GM21529 (cell line): ENCODE results near the gene NHS.
"Not testable (repeated sequence)": the region's sequence is repeated elsewhere in the genome, so short reads cannot be mapped to it uniquely, and the experiment has no call there.

Experiments used
- ATAC-seq: cut with Tn5 transposase; IDR thresholded peaks from one replicate; pipeline ENCODE4 v1.9.1; 2021; ENCODE audit not compliant: unreplicated experiment

The NHS gene

DNA sequence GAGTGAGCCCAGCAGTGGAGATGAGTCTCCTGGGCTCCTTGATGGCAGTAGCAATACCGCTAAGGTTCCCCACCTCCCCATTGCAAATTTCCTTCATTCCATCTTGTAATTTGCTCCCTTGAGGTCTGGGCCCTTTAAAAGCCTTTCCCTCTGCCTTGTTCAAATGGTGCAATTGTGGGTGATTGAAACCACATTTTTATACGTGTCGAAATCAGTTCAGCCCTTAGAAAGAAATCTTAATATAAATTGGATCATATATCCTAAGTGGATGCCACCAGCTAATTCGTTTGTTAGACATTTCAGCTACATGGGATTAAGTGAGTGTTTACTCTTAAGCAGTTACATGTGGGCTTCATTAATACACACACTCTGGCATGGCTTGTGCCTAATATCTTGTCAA lies 68.6 kb downstream of the NHS start:
- ATAC-seq, result no peak

DNA sequence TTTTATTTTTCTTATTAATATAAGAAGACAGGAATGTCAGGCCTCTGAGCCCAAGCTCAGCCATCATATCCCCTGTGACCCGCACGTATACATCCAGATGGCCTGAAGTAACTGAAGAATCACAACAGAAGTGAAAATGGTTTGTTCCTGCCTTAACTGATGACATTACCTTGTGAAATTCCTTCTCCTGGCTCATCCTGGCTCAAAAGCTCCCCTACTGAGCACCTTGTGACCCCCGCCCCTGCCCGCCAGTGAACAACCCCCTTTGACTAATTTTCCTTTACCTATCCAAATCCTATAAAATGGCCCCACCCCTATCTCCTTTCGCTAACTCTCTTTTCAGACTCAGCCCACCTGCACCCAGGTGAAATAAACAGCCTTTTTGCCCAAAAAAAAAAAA lies 71.3 kb downstream of the NHS start:
- ATAC-seq, result not testable (repeated sequence)

DNA sequence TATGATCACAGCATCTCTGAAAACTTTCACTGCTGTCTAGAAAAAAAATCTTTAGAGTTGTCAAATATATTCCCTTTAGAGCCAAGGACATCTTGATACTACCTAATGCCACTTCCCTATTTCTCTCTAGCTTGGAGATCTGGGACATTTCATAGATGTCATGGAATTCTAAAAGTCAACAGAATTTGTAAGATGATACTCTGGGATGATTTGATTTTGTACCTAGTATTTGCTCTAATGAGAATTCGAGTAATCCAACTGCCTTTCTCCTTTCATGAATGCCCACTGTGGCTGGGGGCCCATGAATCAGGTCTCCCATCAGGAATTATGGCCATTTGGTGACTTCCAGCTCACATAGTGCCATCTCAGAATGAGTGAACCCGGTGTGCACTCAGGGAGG lies 73.2 kb downstream of the NHS start:
- ATAC-seq, result no peak

DNA sequence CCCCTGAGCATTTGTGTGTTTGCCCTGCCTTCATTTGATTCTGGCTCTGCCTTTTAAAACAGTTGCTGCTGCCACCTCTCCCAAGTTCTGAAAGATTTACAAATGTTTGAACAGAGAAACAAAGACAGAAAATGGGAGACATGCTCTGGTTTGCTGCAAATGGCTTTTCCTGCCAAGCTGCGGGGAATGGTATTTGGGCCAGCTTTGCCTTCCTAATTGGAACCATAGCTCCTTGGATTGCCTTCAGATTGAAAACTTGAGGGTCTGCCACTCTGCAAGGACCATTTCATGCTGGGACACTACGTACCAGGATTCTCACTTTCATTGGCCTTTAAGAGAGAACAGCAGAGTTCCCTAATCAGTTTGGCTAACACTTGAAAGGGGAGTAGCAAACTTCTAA lies 74.9 kb downstream of the NHS start:
- no peak for ATAC-seq

DNA sequence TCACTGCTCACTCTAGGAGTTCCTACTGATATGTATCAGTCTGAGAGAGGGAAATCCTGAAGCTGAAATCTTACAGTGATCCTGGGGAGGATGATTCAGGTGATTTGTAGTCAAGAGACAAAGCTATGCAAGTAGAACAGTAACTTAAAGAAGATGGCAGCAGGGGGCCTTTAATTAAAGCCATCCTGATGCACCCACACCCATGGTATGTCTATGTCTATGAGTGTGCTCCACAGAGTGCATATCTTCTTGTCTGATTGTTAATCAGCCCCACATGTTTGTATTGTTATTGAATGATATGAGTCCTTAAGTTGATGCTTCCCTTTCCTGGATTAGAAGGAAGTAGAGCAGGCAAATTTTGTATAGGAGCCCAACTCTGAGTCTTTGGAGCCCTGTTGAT lies 78.8 kb downstream of the NHS start:
- ATAC-seq, result no peak

DNA sequence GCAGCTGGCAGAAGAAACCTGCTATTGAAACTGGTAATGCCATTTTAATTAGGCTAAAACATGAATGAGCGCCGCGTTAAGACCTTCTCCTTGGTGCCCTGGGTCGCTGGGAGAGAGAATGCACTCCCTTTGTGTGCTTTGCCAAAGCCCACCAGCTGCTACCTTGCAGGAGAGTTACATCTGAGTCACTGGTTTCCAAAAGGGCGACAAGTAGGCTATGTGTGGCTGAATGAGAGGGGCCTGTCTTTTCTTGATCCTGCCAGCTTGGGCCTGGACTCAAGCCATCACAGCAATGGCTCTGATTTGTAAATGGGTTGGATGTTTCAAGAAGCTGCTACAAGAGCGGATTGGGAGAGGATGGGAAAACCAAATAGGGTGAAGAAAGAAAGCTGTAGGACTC lies 81.5 kb downstream of the NHS start:
- ATAC-seq, result no peak

DNA sequence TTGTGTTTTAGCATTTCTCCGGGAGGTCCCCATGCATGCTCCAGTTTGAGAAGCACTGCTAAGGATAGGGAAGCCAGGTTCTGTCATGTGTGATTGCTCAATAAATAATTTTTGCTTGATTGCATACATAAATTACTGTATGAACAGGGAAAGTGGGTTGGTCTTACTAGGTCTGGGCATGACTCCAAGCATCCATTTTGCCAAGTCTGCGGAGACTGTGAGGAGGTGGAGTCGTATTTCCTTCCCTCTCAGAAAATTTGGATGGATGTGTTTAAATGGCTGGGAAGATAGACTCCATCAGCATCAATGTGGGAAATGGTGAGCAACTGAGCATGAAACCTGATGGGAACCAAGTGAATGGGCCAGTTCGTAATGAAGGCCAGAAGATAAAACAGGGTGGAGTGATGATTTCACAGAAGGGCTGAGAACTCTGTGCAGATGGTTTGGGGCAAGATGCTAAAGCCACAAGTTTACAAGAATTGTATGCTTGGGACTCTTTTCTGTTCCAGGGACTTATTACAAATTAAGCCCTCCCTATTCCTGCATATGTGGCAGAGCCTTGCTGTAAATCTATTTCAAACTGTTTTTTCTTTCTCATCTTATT lies 84.1 kb downstream of the NHS start:
- ATAC-seq, result no peak

DNA sequence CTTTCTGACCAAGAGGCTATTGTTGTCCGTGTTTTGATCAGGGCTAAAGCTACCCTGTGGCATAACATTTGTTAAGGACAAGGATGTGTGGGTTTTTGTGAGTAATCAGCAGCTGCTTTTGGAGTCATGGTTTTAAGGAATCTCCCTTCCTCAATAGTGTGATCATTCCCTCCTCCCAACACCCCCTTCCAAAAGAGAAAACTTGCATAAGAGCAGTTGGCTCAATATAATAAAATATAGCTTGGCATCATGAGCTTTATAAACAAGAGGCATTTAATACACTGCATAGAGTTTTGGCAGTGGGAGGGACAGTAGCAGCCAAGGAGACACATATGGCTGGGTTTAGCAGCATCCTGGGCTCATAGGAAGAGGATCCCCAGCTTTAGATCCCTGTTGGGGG lies 84.7 kb downstream of the NHS start:
- ATAC-seq, result no peak

DNA sequence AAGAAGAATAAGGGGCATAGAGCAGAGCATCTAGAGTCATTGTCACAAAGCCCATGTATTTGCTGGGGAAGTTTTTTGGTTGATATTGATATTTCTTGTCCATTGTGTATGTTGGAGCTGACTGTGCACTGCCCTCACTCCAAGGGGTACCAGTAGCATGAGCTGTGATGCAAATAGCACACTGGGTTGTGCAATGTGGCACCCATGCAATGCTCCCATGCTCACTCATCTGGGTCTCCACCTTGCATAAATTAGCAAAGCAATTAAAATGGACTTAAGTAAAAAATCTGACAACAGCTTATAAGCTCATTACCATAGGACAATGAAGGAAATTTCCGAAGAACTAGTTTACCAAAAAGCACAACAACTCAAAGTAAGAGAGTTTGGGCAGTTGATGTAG lies 87.9 kb downstream of the NHS start:
- no peak for ATAC-seq

DNA sequence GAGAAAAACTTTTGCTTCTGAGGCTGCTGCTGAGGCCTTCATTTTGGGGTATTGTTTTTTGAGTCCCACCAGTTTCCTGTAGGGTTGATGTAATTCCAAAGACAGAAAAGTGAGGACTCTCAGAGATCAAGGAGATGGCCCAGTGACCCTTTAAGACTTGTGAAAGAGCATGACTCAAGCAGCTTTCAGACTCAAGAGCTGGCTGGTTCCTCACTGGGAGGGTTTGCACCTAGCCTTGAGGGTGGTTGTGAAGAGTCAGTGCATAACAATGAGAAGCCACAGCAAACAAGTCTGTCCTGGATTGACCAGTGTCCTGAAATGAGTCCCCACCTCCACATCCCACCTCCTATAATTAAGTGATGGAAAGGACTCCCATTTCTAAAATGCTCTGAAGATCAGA lies 89.2 kb downstream of the NHS start:
- no peak for ATAC-seq

DNA sequence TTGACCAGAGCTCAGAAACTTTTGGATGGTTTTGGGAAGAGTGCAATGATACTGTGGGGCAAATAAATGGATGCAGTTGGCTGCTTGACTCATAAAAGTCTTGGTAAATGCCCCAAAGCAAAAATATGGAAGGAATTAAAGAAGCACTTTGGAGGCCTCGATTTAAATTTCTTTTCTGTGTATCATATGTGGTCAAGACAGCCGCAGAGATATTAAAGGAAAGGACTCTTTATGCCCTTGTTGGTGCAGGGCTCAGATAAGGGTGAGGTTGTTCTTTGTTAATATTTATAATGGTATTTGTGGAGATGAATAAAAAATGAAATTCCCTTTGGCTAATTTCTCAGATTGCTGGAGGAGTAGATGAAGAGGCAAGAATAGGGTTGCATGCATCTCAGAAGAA lies 90.2 kb downstream of the NHS start:
- ATAC-seq, result no peak

DNA sequence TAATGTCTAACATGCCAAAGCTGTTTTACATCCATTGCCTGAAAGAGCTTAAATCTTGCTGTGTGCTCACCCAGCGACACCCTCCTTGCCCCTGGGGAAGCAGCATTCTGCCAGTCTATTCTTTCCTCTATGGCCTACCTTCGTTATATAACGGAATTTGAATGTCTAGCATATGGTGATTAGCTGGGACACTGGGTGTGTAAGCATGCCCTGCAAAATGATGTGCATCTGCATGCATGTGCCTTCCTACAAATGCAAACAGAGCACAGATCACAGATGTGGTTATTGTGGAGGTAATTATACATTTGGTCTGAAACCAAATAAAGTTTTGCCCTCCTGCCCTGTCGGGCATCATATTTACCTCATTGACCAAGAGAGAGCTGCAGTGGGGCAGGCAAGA lies 90.8 kb downstream of the NHS start:
- ATAC-seq, result no peak

DNA sequence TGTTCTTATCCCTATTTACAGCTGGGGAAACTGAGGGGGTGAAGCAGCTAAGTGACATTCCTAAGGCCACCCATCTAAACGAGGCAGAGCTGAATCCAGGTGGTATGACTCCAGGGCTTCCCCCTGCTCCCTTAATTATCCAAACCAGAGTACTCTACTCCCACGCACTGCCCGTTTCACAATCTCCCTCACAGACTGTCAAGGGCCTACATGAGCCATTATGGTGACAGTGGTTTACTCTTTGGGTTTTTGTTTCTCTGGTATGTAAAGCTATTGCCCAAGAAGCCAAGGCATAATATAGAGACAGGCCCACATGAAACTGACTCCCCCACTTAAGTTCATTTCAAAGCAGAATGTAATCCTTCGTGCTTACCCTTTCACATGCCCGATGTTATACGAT lies 95.1 kb downstream of the NHS start:
- no peak for ATAC-seq

DNA sequence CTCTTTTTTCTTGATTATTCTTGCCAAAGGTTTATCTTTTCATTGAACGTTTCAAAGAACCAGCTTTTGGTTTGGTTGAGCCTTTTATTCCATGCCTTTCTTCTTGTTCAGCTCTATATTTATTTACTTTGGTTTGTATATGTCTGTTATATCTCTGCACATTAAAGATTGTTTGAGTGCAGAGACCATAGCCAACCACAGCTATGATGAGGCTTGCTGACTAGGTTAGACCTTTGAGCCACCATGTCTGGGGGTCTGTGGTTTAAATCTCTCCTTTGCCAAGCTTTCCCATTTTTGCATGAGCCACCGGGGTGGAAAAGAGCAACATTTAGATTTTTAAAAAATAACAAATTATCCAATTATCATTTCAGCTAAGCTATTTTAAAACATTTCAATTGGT lies 96.1 kb downstream of the NHS start:
- ATAC-seq, result no peak

DNA sequence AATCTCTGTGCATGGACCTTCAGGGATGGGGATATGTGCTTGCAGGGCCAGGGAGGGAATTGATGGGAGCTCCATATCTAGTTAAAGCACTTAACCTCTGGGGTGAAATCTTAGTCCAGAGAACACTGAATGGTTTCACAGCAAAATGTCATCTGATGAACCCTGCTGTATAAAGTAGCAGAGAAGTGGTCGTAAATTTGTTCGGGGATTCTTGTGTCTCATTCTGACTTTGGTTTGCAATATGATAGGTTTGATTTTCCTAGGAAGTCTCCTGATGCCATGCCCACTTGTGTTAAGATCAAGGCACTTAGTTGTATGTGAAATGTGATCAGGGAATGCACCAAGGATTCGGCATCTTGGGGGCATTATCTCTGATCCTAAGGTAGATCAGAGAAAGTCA lies 96.9 kb downstream of the NHS start:
- ATAC-seq, result no peak

DNA sequence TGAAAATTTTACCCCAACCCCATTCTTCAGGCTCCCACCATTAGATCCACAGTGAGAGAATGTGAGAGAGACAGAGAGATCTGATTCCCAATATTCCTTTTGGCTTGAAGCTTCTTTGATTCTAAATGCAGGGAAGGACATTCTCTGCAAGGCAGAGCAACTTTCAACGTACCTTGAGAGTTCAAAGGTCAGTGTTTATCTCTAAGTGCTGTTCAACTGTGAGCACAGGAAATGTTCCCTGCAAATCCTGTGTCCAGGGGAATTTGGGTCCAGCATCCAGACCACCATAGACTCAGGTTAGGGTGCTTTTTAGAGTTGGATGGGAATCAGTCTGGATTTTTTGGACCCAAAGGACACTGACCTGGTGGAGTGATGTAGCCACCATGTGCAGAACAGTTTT lies 97.4 kb downstream of the NHS start:
- no peak for ATAC-seq

DNA sequence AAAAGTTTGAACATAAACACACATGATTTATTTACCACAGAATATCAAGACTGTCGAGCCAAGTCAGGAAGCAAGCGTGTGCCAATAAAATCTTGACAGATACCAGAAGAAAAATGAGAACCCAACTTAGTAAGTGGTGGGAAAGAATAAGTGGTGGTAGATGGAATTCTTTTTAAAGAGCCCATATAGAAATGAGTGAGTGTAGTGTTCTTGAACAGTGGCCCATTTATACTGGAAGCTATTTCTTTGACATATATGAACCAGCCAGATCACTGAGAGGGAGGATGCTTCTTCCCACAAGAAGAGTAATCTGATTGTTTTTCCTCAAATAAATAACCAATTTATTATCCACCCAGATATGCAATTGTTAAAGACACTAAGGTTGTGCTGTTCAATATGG lies 98.0 kb downstream of the NHS start:
- no peak for ATAC-seq

DNA sequence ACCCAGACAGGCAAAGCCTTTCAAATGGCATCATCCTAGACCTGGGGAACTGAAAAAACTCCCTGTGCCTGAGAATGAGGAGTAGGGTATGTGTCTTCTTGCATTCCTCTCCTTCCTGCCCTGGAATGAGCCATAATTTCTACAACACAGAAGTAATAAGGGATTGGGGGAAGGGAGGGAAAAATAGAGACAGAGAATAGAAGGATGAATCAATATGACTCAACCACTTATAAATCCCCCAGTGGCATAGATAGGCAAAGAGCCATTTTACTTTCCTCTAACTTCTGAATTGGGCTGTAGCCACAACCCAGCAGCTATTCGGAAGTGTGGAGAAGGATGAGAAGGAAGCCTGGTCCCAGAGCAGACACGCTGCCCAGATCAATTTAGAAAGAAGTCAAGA lies 99.9 kb downstream of the NHS start:
- ATAC-seq, result no peak

DNA sequence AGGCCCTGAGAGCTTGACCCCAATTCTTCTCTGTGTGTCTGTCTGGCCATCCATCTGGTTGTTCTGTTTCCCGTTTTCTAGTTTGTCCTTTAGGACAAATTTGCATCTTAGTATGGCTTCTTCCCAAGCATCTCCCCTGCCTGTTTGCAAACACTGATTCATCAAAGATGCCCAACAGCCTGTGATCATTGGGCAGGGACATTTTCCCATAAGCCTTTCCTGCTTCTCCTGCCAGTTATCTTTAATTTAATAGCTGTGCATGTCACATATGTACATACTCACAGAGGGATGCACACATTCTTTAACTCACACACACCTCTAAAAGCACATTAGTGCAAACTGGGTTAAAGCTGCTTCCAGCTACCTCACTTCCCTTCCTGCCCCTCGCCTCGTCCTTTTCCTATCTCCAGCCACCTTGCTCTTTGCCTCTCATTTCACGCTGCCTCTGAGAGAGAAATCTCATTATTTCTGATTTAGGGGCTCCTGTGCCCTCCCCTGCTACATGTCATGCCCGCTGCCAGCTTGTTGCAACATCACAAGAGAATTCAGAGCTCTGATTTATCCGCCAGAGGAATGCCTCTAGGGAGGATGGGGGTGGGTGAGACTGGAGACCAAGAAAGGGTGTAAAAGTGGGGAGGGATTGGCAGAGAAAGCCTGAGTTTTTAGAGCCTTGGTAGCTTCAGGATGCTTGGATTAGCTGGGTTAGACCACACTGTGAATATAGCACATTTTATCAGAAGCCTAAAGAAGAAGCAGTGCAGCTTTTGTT lies 100.6 kb downstream of the NHS start:
- ATAC-seq, result no peak

DNA sequence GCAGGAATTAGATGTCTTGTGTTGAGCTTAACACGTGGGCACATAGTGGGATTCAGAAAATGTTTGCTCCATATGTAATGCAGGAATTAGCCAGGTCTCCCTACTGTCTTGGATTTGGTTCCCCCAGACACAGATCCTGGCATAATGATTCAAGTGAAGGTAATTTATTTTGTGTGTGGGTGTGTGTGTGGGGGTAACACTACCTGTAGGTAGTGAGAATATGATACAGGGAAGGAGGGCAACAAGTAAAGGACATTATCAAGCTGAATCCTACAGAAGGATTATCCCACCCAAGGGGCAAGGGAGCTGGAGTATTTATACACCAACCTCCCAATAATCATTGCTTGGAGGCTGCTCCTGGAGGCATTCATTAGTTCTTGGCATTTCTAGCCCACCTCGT lies 101.4 kb downstream of the NHS start:
- ATAC-seq, result no peak

DNA sequence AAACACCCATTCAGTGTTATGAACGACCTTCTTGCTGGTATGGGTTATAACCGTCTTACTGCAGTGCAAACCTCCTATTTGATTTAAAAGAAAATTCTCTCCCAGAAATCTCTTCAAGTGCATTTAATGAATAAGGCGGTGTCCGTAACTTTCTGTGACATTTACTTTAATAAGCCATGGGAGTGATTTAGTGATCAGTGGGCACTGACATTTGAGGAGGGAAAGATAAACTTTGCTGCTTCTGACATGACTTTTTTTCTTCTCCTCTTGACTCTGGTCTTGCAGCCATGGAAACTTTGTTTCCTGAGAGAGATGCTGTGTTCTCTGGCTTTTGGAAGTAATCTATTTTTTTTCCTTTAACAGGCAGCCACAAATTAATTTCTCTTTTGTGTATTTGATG lies 106.1 kb downstream of the NHS start:
- no peak for ATAC-seq

DNA sequence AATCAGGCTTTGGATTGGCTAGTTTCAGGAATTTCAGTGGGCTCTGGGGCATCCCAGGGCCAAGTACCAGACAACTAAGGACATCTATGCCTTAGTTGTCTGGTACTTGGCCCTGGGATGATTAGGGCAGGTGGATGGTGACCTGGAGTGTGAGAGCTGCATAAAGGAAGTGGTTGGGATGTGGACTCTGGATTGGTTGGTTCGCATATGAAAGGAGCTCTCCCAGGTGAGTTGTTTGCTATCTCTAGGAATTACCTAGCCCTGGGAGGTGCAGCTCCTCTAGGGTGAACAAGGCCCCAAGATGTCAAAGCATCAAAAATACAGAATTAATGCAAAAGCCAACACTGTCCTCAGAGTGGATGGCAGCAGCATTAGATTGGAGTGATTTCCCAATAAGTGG lies 109.6 kb downstream of the NHS start:
- ATAC-seq, result no peak

DNA sequence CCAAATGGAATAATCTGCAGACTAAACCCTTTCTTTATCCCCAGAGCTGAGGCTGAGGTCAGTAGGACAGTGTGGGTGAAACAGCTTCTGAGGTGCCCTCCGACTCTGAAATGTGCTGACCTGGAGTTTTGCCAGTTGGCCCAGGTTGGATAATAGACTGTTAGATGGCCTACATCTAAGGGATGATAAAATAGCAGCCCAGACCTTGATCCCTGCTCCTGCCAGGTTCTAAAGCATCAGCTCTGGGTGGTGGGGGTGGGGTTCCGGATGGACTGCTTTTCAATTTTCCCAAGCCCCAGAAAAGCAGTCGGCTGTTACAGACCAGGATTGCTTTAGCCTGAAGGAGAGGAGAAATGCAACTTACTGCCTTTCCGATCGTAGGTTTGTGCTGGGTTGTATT lies 110.4 kb downstream of the NHS start:
- no peak for ATAC-seq
